ENCODE data around the gene TUBGCP5. TPM values are rescaled to one million over a fixed set of nuclear protein-coding genes. Genes with fewer than 3 reads are reported as not detected.

TUBGCP5 gene
- polyA plus RNA-seq, 1 donor from 2014 or later: 23.3 TPM

GRCh38 chr15:22973286-22973685 is 66.1 kb downstream of the TUBGCP5 start:
- Histone ChIP-seq H3K27me3 (ENCODE audit: insufficient read depth, low read depth, low read length) (no peaks in the 10 kb centered on the region), H3K79me2 (replicated peaks; ENCODE audit: insufficient read depth, low read length) (peaks cover 27% of the 10 kb centered on the region), H3K9ac (ENCODE audit: low read length) (no peak overlapping the region), H3K9me3 (ENCODE audit: low read length) (peaks cover 2% of the 10 kb centered on the region), H3K4me3 (ENCODE audit: low read length) (no peak overlapping the region), H4K20me1 (ENCODE audit: insufficient read depth) (no peaks in the 10 kb centered on the region), H2AFZ (ENCODE audit: low read depth, low read length) (no peak overlapping the region), H3K9me2 (ENCODE audit: insufficient read depth, low read length) (no peaks in the 10 kb centered on the region), H3K4me2 (ENCODE audit: low read length) (no peak overlapping the region), H3K27ac (ENCODE audit: low read length) (no peak overlapping the region), H3F3A (ENCODE audit: insufficient read depth, low read length, poor library complexity, severe bottlenecking) (no peaks in the 10 kb centered on the region), H3K36me3 (ENCODE audit: insufficient read depth, low read length) (no peaks in the 10 kb centered on the region)
- TF ChIP-seq SMC3 (conservative IDR thresholded peaks at IDR 0.05; ENCODE audit: poor library complexity): no peak
- no peak for TF ChIP-seq EP300 (conservative IDR thresholded peaks at IDR 0.05; ENCODE audit: poor library complexity, severe bottlenecking)
- no peak for TF ChIP-seq EZH2 (IDR thresholded peaks at IDR 0.05; ENCODE audit: borderline replicate concordance, insufficient read depth, low read length, poor library complexity, severe bottlenecking)
- TF ChIP-seq REST (IDR thresholded peaks at IDR 0.05; ENCODE audit: borderline replicate concordance): no peak
- TF ChIP-seq CTCF (IDR thresholded peaks at IDR 0.05; ENCODE audit: poor library complexity, severe bottlenecking): no peak
- TF ChIP-seq MXI1 (conservative IDR thresholded peaks at IDR 0.05; ENCODE audit: poor library complexity, severe bottlenecking): no peak

GRCh38 chr15:22969489-22969888 is 69.9 kb downstream of the TUBGCP5 start:
- Histone ChIP-seq H3K79me2 (replicated peaks; ENCODE audit: insufficient read depth, low read length) (peaks cover 21% of the 10 kb centered on the region), H3K4me3 (ENCODE audit: low read length) (no peak overlapping the region), H3K27me3 (ENCODE audit: insufficient read depth, low read depth, low read length) (no peaks in the 10 kb centered on the region), H3K9me2 (ENCODE audit: insufficient read depth, low read length) (no peaks in the 10 kb centered on the region), H3K27ac (ENCODE audit: low read length) (no peak overlapping the region), H3K9me3 (ENCODE audit: low read length) (peaks cover 2% of the 10 kb centered on the region), H3K36me3 (ENCODE audit: insufficient read depth, low read length) (no peaks in the 10 kb centered on the region), H3F3A (ENCODE audit: insufficient read depth, low read length, poor library complexity, severe bottlenecking) (no peaks in the 10 kb centered on the region), H4K20me1 (ENCODE audit: insufficient read depth) (no peaks in the 10 kb centered on the region), H3K4me2 (ENCODE audit: low read length) (no peak overlapping the region), H2AFZ (ENCODE audit: low read depth, low read length) (no peak overlapping the region), H3K9ac (ENCODE audit: low read length) (no peak overlapping the region)
- TF ChIP-seq RAD21 (conservative IDR thresholded peaks at IDR 0.05): no peak
- no peak for TF ChIP-seq MXI1 (conservative IDR thresholded peaks at IDR 0.05; ENCODE audit: poor library complexity, severe bottlenecking)
- no peak for TF ChIP-seq CTCF (IDR thresholded peaks at IDR 0.05; ENCODE audit: poor library complexity, severe bottlenecking)
- no peak for TF ChIP-seq EZH2 (IDR thresholded peaks at IDR 0.05; ENCODE audit: borderline replicate concordance, insufficient read depth, low read length, poor library complexity, severe bottlenecking)
- no peak for TF ChIP-seq REST (IDR thresholded peaks at IDR 0.05; ENCODE audit: borderline replicate concordance)
- TF ChIP-seq SMC3 (conservative IDR thresholded peaks at IDR 0.05; ENCODE audit: poor library complexity): no peak
- no peak for TF ChIP-seq TAF1 (IDR thresholded peaks at IDR 0.05; ENCODE audit: low read depth)
- TF ChIP-seq EP300 (conservative IDR thresholded peaks at IDR 0.05; ENCODE audit: poor library complexity, severe bottlenecking): no peak
- no peak for TF ChIP-seq POLR2AphosphoS5 (IDR thresholded peaks at IDR 0.05)
